Breast epithelium (tissue), 4 donors: ENCODE results near the gene LDAH. TPM values are rescaled to one million over a fixed set of nuclear protein-coding genes. Genes with fewer than 3 reads are reported as not detected.

Experiments
- DNase-seq, 2 donors: peaks; one replicate each; pipeline ENCODE4 v3.0.0-alpha.2; 2019; ENCODE audit warnings: low spot score in 2 of 2
- H3K27ac ChIP-seq, 2 donors: fragments of 200-600 bp; sonication (generic) in 1 of 2; one replicate each; pipeline ENCODE4 v1.5.1; 2016 to 2019; ENCODE audit warnings: mild to moderate bottlenecking in 1 of 2
- H3K27me3 ChIP-seq, 2 donors: fragments of 200-600 bp; sonication (generic) in 1 of 2; one replicate each; pipeline versions ENCODE4 v1.5.1 to v1.6.0; 2017 to 2019; ENCODE audit warnings: control low read depth in 1 of 2, mild to moderate bottlenecking in 1 of 2
- H3K36me3 ChIP-seq: fragments of 200-600 bp; one replicate; pipeline ENCODE4 v1.5.1; 2019
- H3K4me1 ChIP-seq, 2 donors: fragments of 200-600 bp; sonication (generic); one replicate each; pipeline ENCODE4 v1.5.1; 2016 to 2019; ENCODE audit warnings: control low read depth in 1 of 2
- H3K4me3 ChIP-seq, 3 donors: fragments of 200-600 bp; sonication (generic); 1 replicate in 2 of 3; 2 replicates in 1 of 3; pipeline ENCODE4 v1.5.1; 2016 to 2019; ENCODE audit warnings: mild to moderate bottlenecking in 3 of 3, moderate library complexity in 2 of 3
- H3K9me3 ChIP-seq, 2 donors: fragments of 200-600 bp; sonication (generic) in 1 of 2; one replicate each; pipeline ENCODE4 v1.5.1; 2016 to 2019; ENCODE audit warnings: control low read depth in 1 of 2
- CTCF ChIP-seq, 3 donors: fragments of 450-650 bp; IDR thresholded peaks; one replicate each; pipeline ENCODE4 v1.5.1; 2016 to 2017; ENCODE audit warnings: antibody characterized with exemption in 3 of 3, mild to moderate bottlenecking in 3 of 3, moderate library complexity in 3 of 3
- POLR2A ChIP-seq: fragments of 450-650 bp; IDR thresholded peaks from one replicate; pipeline ENCODE4 v1.6.1; 2016; ENCODE audit warnings: antibody characterized with exemption, mild to moderate bottlenecking, moderate library complexity
- POLR2AphosphoS5 ChIP-seq, 3 donors: sonication (generic); formaldehyde crosslinking; IDR thresholded peaks; one replicate each; pipeline ENCODE4 v1.6.1; 2017; ENCODE audit warnings: antibody characterized with exemption in 3 of 3
- intact Hi-C: fragments of 100-400 bp; cut with DNase I; formaldehyde crosslinking; loops from one replicate; pipeline ENCODE4 v1.15.1; 2023; ENCODE audit warnings: low total_unique reads
- total RNA-seq, 3 donors: library from RNA; depleted of rRNA; stranded (reverse); fragments of >200 nt; gene quantifications; one replicate each; pipeline ENCODE4 v1.1.0, GENCODE V29; 2016

LDAH gene
- total RNA-seq, 3 donors from 2014 or later = 12.3 to 17.0 (median 12.5) TPM

- no peaks in the 10 kb centered on the region for H3K4me1 ChIP-seq
- H3K27me3 ChIP-seq = peaks cover 0 to 48% of the 10 kb centered on the region in 2 donors
- no peak for TF ChIP-seq POLR2AphosphoS5 (IDR thresholded peaks at IDR 0.05)
- TF ChIP-seq CTCF (IDR thresholded peaks at IDR 0.05) = no peak
- no peak for TF ChIP-seq POLR2A
- H3K27ac ChIP-seq = no peak overlapping the region
- DNase-seq = no peak
- no peak overlapping the region for H3K4me3 ChIP-seq
- intact Hi-C loops = no loop called here
- no peaks in the 10 kb centered on the region for H3K9me3 ChIP-seq
- H3K36me3 ChIP-seq = no peaks in the 10 kb centered on the region
Observed at GRCh38 chr2:20673686-20674308, 149.1 kb downstream of the LDAH start.

DNA sequence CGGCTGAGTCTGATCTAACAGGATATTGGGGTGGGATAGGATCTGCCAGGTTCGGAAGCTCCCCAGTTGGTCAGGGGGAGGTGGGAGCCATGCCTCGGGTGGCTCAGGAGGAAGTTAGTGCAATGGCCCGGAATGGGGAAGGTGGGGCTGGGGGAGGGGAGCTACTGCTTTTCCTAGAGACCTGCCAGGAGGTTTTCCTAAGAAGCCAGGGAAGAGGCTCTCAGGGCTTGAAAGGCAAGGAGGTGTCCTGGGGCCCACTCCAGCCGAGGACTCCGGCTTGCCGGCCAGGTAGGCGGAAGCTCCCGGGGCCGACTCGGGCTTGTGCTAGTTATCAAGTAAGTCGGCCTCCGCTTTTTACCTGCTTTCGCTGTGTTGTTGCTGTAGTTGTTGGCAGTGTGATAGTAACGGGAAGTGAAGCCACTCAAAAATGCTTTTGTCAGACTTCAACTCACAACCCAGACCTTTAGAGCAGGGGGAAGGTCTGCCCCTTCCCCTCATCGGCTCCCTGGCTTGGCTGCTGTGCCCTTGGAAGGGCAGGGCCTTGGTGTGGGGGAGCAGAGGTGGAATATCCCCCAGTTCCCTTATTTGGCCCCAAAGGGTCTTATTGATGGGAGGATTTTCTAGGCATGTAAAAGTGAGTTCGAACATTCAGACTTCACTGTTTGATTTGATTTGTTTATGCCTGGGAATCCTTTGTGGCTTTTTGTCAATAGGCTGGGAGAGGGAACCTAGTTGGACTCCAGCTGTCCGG lies 150.5 kb downstream of the LDAH start:
- no peaks in the 10 kb centered on the region for H3K36me3 ChIP-seq
- H3K4me1 ChIP-seq = no peaks in the 10 kb centered on the region
- H3K4me3 ChIP-seq = no peak overlapping the region
- intact Hi-C loops = no loop called here
- TF ChIP-seq POLR2A (no peak), POLR2AphosphoS5 (IDR thresholded peaks at IDR 0.05) (no peak), CTCF (IDR thresholded peaks at IDR 0.05) (no peak)
- no peak for DNase-seq
- peaks cover 0 to 62% of the 10 kb centered on the region in 2 donors for H3K27me3 ChIP-seq
- H3K27ac ChIP-seq = no peak overlapping the region
- no peaks in the 10 kb centered on the region for H3K9me3 ChIP-seq

- no peak for DNase-seq
- no peak for TF ChIP-seq POLR2AphosphoS5 (IDR thresholded peaks at IDR 0.05)
- no peak for TF ChIP-seq CTCF (IDR thresholded peaks at IDR 0.05)
- TF ChIP-seq POLR2A = no peak
- Histone ChIP-seq H3K36me3 (no peaks in the 10 kb centered on the region), H3K27ac (no peak overlapping the region), H3K4me1 (peaks cover 0 to 1% of the 10 kb centered on the region in 2 donors), H3K4me3 (no peak overlapping the region), H3K27me3 (peaks cover 0 to 66% of the 10 kb centered on the region in 2 donors), H3K9me3 (no peaks in the 10 kb centered on the region)
- intact Hi-C loops = no loop called here
Observed at GRCh38 chr2:20671736-20672080, 151.2 kb downstream of the LDAH start.

- no peak for DNase-seq
- no peak overlapping the region for H3K27ac ChIP-seq
- TF ChIP-seq POLR2AphosphoS5 (IDR thresholded peaks at IDR 0.05) (no peak), POLR2A (no peak), CTCF (IDR thresholded peaks at IDR 0.05) (no peak)
- H3K4me3 ChIP-seq = peak overlapping the region in 1 of 3 donors; percentile 44
- no peaks in the 10 kb centered on the region for H3K36me3 ChIP-seq
- H3K9me3 ChIP-seq = no peaks in the 10 kb centered on the region
- H3K27me3 ChIP-seq = peaks cover 0 to 71% of the 10 kb centered on the region in 2 donors
- H3K4me1 ChIP-seq = peaks cover 0 to 7% of the 10 kb centered on the region in 2 donors
- intact Hi-C loops = no loop called here
Observed at GRCh38 chr2:20671036-20671735, 151.7 kb downstream of the LDAH start.
